H9 (cell line): ENCODE data around the gene LNP1. TPM values are rescaled to one million over a fixed set of nuclear protein-coding genes. Genes with fewer than 3 reads are reported as not detected.

Experiments used
- DNase-seq: peaks from one replicate; pipeline ENCODE4 v3.0.0-alpha.2; 2017
- H2AFZ ChIP-seq: one replicate; pipeline ENCODE4 v1.6.1; 2013; ENCODE audit warnings: mild to moderate bottlenecking, low read length, control low read depth, moderate library complexity
- H2AK5ac ChIP-seq: 2 replicates; pipeline ENCODE4 v1.6.1; 2013; ENCODE audit warnings: low read length, control low read depth, mixed read lengths; ENCODE audit not compliant: insufficient read length
- H2BK120ac ChIP-seq: one replicate; pipeline ENCODE4 v1.6.1; 2013; ENCODE audit warnings: low read depth, mild to moderate bottlenecking, low read length, control low read depth, inconsistent platforms; ENCODE audit not compliant: poor library complexity, severe bottlenecking
- H2BK12ac ChIP-seq: 2 replicates; pipeline ENCODE4 v1.6.1; 2013; ENCODE audit warnings: low read length, control low read depth, mixed read lengths, low read depth; ENCODE audit not compliant: insufficient read length
- H2BK15ac ChIP-seq: 2 replicates; pipeline ENCODE4 v1.6.1; 2013; ENCODE audit warnings: low read depth, low read length, control low read depth
- H2BK20ac ChIP-seq: one replicate; pipeline ENCODE4 v1.6.1; 2013; ENCODE audit warnings: low read depth, mild to moderate bottlenecking, low read length, control low read depth, inconsistent platforms; ENCODE audit not compliant: poor library complexity, severe bottlenecking
- H2BK5ac ChIP-seq: 2 replicates; pipeline ENCODE4 v1.6.1; 2013; ENCODE audit warnings: low read length, control low read depth, mixed read lengths; ENCODE audit not compliant: insufficient read length
- H3K14ac ChIP-seq: 2 replicates; pipeline ENCODE4 v1.6.1; 2013; ENCODE audit warnings: low read length, control low read depth; ENCODE audit not compliant: insufficient read depth
- H3K18ac ChIP-seq: 2 replicates; pipeline ENCODE4 v1.6.1; 2013; ENCODE audit warnings: low read depth, mild to moderate bottlenecking, mixed read lengths, low read length, control low read depth; ENCODE audit not compliant: insufficient read length
- H3K23ac ChIP-seq: 2 replicates; pipeline ENCODE4 v1.6.1; 2013; ENCODE audit warnings: low read length, control low read depth, mixed read lengths, low read depth; ENCODE audit not compliant: insufficient read length
- H3K23me2 ChIP-seq: 2 replicates; pipeline ENCODE4 v1.6.1; 2013; ENCODE audit warnings: low read depth, mild to moderate bottlenecking, mixed read lengths, low read length, control low read depth; ENCODE audit not compliant: insufficient read length, poor library complexity, severe bottlenecking
- H3K27ac ChIP-seq: 2 replicates; pipeline ENCODE4 v1.5.1; 2013; ENCODE audit warnings: low read length, control low read depth, mixed read lengths, low read depth; ENCODE audit not compliant: insufficient read length
- H3K27me3 ChIP-seq: 2 replicates; pipeline ENCODE4 v1.6.1; 2013; ENCODE audit warnings: low read length, control low read depth, inconsistent platforms; ENCODE audit not compliant: insufficient read depth
- H3K4ac ChIP-seq: 2 replicates; pipeline ENCODE4 v1.6.1; 2013; ENCODE audit warnings: low read depth, mild to moderate bottlenecking, control low read depth, inconsistent platforms, low read length, moderate library complexity
- H3K4me1 ChIP-seq: 2 replicates; pipeline ENCODE4 v1.6.1; 2013; ENCODE audit warnings: low read length, control low read depth, inconsistent platforms; ENCODE audit not compliant: insufficient read depth
- H3K4me2 ChIP-seq: 2 replicates; pipeline ENCODE4 v1.6.1; 2013; ENCODE audit warnings: low read length, control low read depth, mixed read lengths; ENCODE audit not compliant: insufficient read length, insufficient read depth
- H3K56ac ChIP-seq: 2 replicates; pipeline ENCODE4 v1.6.1; 2013; ENCODE audit warnings: low read depth, mild to moderate bottlenecking, mixed read lengths, low read length, control low read depth; ENCODE audit not compliant: insufficient read length
- H3K79me1 ChIP-seq: 2 replicates; pipeline ENCODE4 v1.6.1; 2013; ENCODE audit warnings: low read depth, mild to moderate bottlenecking, moderate library complexity, low read length, control low read depth, inconsistent platforms; ENCODE audit not compliant: insufficient read depth, poor library complexity, severe bottlenecking
- H3K79me2 ChIP-seq: 2 replicates; pipeline ENCODE4 v1.6.1; 2013; ENCODE audit warnings: low read length, control low read depth, inconsistent platforms; ENCODE audit not compliant: insufficient read depth
- H3K9ac ChIP-seq: 2 replicates; pipeline ENCODE4 v1.6.1; 2013; ENCODE audit warnings: low read length, control low read depth, mixed read lengths; ENCODE audit not compliant: insufficient read length; ENCODE audit errors: extremely low read depth
- H3K9me3 ChIP-seq: one replicate; pipeline ENCODE4 v1.6.1; 2013; ENCODE audit warnings: low read depth, low read length, inconsistent platforms; ENCODE audit not compliant: control insufficient read depth
- H3T11ph ChIP-seq: one replicate; pipeline ENCODE4 v1.6.1; 2013; ENCODE audit warnings: mild to moderate bottlenecking, low read length, control low read depth, inconsistent platforms
- H4K20me1 ChIP-seq: one replicate; pipeline ENCODE4 v1.6.1; 2013; ENCODE audit not compliant: control insufficient read depth, insufficient read length, insufficient read depth
- H4K5ac ChIP-seq: 2 replicates; pipeline ENCODE4 v1.6.1; 2013; ENCODE audit warnings: low read depth, mild to moderate bottlenecking, mixed read lengths, low read length, control low read depth; ENCODE audit not compliant: insufficient read length
- H4K8ac ChIP-seq: replicated peaks from 2 replicates; pipeline ENCODE4 v1.6.1; 2013; ENCODE audit warnings: low read length, control low read depth, mixed read lengths, low read depth; ENCODE audit not compliant: insufficient read length
- H4K91ac ChIP-seq: 2 replicates; pipeline ENCODE4 v1.6.1; 2013; ENCODE audit warnings: low read depth, mild to moderate bottlenecking, moderate library complexity, mixed read lengths, low read length, control low read depth; ENCODE audit not compliant: insufficient read length
- H3K27ac Mint-ChIP-seq, 3 experiments: 2 replicates in 2 of 3; 3 replicates in 1 of 3; pipeline ENCODE4 v1.8.0; 2020 to 2021; ENCODE audit warnings: mixed read lengths in 3 of 3, mild to moderate bottlenecking in 1 of 3, moderate library complexity in 1 of 3
- H3K27me3 Mint-ChIP-seq: 2 replicates; pipeline ENCODE4 v1.8.0; 2021; ENCODE audit warnings: low read depth, mild to moderate bottlenecking, moderate library complexity, mixed read lengths
- H3K36me3 Mint-ChIP-seq, 3 experiments: 2 replicates in 2 of 3; 3 replicates in 1 of 3; pipeline ENCODE4 v1.8.0; 2020 to 2021; ENCODE audit warnings: low read depth in 3 of 3, mixed read lengths in 3 of 3; ENCODE audit not compliant: insufficient read depth in 1 of 3
- H3K4me1 Mint-ChIP-seq, 2 experiments: 2 replicates each; pipeline ENCODE4 v1.8.0; 2020; ENCODE audit warnings: mixed read lengths in 2 of 2
- H3K4me3 Mint-ChIP-seq, 2 experiments: 2 replicates in 1 of 2; 3 replicates in 1 of 2; pipeline ENCODE4 v1.8.0; 2020 to 2021; ENCODE audit warnings: mild to moderate bottlenecking in 2 of 2, mixed read lengths in 2 of 2, moderate library complexity in 1 of 2
- H3K9me3 Mint-ChIP-seq, 2 experiments: 2 replicates in 1 of 2; 3 replicates in 1 of 2; pipeline ENCODE4 v1.8.0; 2020; ENCODE audit warnings: mild to moderate bottlenecking in 2 of 2, mixed read lengths in 2 of 2, moderate library complexity in 1 of 2
- CTCF ChIP-seq: fragments of 200-600 bp; sonication (generic); conservative IDR thresholded peaks from 3 replicates; pipeline ENCODE4 v1.8.0; 2021; ENCODE audit warnings: antibody characterized with exemption, mild to moderate bottlenecking
- WGBS: extraction: QIAGEN DNeasy Blood & Tissue Kit; methylation state at CpG from one replicate; pipeline ENCODE4 v1.1.7; 2013; ENCODE audit warnings: missing lambda C conversion rate, low lambda C conversion rate, mixed read lengths; ENCODE audit not compliant: insufficient read length; ENCODE audit errors: extremely low coverage; 5-methylcytosine and 5-hydroxymethylcytosine counted together
- total RNA-seq: library from RNA; stranded (reverse); gene quantifications from 2 replicates; pipeline ENCODE4 v1.2.1, GENCODE V29; 2021

LNP1 gene
- total RNA-seq, 1 experiment from 2014 or later = 4.1 TPM

- Histone ChIP-seq H2BK12ac (no peak overlapping the region), H4K8ac (no peak overlapping the region), H3K79me1 (no peaks in the 10 kb centered on the region), H3K9me3 (no peaks in the 10 kb centered on the region), H2AK5ac (no peak overlapping the region), H3K4ac (no peak overlapping the region), H3K23ac (no peak overlapping the region), H3K27ac (no peak overlapping the region), H2BK20ac (no peak overlapping the region), H3K79me2 (no peaks in the 10 kb centered on the region), H2BK120ac (no peak overlapping the region), H4K5ac (no peak overlapping the region), H2BK5ac (no peak overlapping the region), H3K18ac (no peak overlapping the region), H3K9ac (no peak overlapping the region), H3K23me2 (no peaks in the 10 kb centered on the region), H2BK15ac (no peak overlapping the region), H4K20me1 (no peaks in the 10 kb centered on the region), H3K4me2 (no peak overlapping the region), H3K56ac (no peak overlapping the region), H3K14ac (no peak overlapping the region), H4K91ac (no peak overlapping the region), H3K27me3 (no peaks in the 10 kb centered on the region), H3T11ph (no peak overlapping the region), H3K4me1 (no peaks in the 10 kb centered on the region), H2AFZ (no peak overlapping the region)
- Mint-ChIP-seq H3K27me3 (no peaks in the 10 kb centered on the region), H3K27ac (no peak overlapping the region), H3K36me3 (no peaks in the 10 kb centered on the region), H3K9me3 (no peaks in the 10 kb centered on the region; a peak in 1 of 5 replicates), H3K4me3 (no peak overlapping the region), H3K4me1 (peaks cover 3 to 4% of the 10 kb centered on the region in 2 experiments)
- DNase-seq = no peak
- no peak for TF ChIP-seq CTCF
- no CpG with 5 or more reads among the region's 4 CpGs for WGBS
Observed at GRCh38 chr3:100499651-100500050, 98.3 kb downstream of the LNP1 start.
